HepG2 (cell line): Measurements from ENCODE around the gene PHOSPHO2. TPM values are rescaled to one million over a fixed set of nuclear protein-coding genes. Genes with fewer than 3 reads are reported as not detected.

Experiments
- ATAC-seq: fragments of 200-7000 bp; cut with Tn5 transposase; 3 replicates; pipeline ENCODE4 v1.9.1; 2020; ENCODE audit warnings: mild to moderate bottlenecking, moderate library complexity
- BruUV-seq: library from RNA; stranded (reverse); fragments of 400-500 nt; replicated peaks from 2 replicates; lab custom pipeline; 2021; lab: Mats Ljungman, UMichigan
- CTCF ChIA-PET: fragments of 300-600 bp; formaldehyde crosslinking; extraction: SDS; loops from one replicate; lab custom pipeline; 2021; ENCODE audit warnings: low total read pairs, inconsistent platforms, low intra/inter-chr PET ratio; lab: Yijun Ruan, JAX
- POLR2A ChIA-PET: fragments of 350-600 bp; sonication (Branson Sonifier 250); formaldehyde crosslinking; loops from one replicate; lab custom pipeline; 2020; ENCODE audit warnings: antibody characterized with exemption, inconsistent platforms; lab: Yijun Ruan, JAX
- DNase-seq: peaks from one replicate; pipeline ENCODE4 v3.0.0-alpha.2; 2015; ENCODE audit warnings: low spot score
- FAIRE-seq: peaks from 3 replicates; lab custom pipeline; 2011; peaks lifted over from hg19 to GRCh38; lab: Jason Lieb, UNC
- H2AFZ ChIP-seq: one replicate; pipeline ENCODE4 v1.6.1; 2011; ENCODE audit warnings: low read length, inconsistent platforms
- H3K27ac ChIP-seq: fragments of 300-600 bp; 3 replicates; pipeline ENCODE4 v1.8.0; 2011; ENCODE audit warnings: mixed run types, mild to moderate bottlenecking, mixed read lengths, low read length, inconsistent platforms; ENCODE audit not compliant: insufficient read depth; ENCODE audit errors: extremely low read length
- H3K27me3 ChIP-seq, 2 experiments: fragments of 200-600 bp in 1 of 2; 2 replicates in 1 of 2; 3 replicates in 1 of 2; pipeline versions ENCODE4 v1.6.0 to v1.8.0; 2011; ENCODE audit warnings: low read length in 2 of 2, mild to moderate bottlenecking in 2 of 2, moderate library complexity in 2 of 2, inconsistent platforms in 1 of 2; ENCODE audit not compliant: insufficient read depth in 2 of 2, control insufficient read depth in 1 of 2
- H3K36me3 ChIP-seq, 2 experiments: fragments of 200-600 bp in 1 of 2; replicated peaks in 1 of 2; 2 replicates in 1 of 2; 3 replicates in 1 of 2; pipeline versions ENCODE4 v1.5.1 to v1.8.0; 2011; ENCODE audit warnings: low read length in 2 of 2, inconsistent platforms in 1 of 2; ENCODE audit not compliant: insufficient read depth in 2 of 2, control insufficient read depth in 1 of 2
- H3K4me1 ChIP-seq: 2 replicates; pipeline ENCODE4 v1.5.1; 2012; ENCODE audit warnings: low read length, inconsistent platforms; ENCODE audit not compliant: insufficient read depth
- H3K4me2 ChIP-seq: 2 replicates; pipeline ENCODE4 v1.6.0; 2011; ENCODE audit warnings: low read depth, low read length, inconsistent platforms
- H3K4me3 ChIP-seq, 3 experiments: fragments of 200-600 bp in 1 of 3; sonication (generic), shearing (Covaris generic) in 1 of 3; replicated peaks in 1 of 3; 2 replicates each; pipeline ENCODE4 v1.5.1; 2011 to 2016; ENCODE audit warnings: low read length in 3 of 3, inconsistent platforms in 2 of 3, low read depth in 2 of 3, mild to moderate bottlenecking in 2 of 3, control low read depth in 1 of 3, mixed read lengths in 1 of 3; ENCODE audit not compliant: insufficient read depth in 1 of 3
- H3K79me2 ChIP-seq: one replicate; pipeline ENCODE4 v1.6.1; 2011; ENCODE audit warnings: low read length, inconsistent platforms; ENCODE audit not compliant: insufficient read depth
- H3K9ac ChIP-seq: 2 replicates; pipeline ENCODE4 v1.6.0; 2011; ENCODE audit warnings: mild to moderate bottlenecking, low read depth, low read length, inconsistent platforms; ENCODE audit not compliant: insufficient read depth
- H3K9me3 ChIP-seq: 2 replicates; pipeline ENCODE4 v1.5.1; 2012; ENCODE audit warnings: mild to moderate bottlenecking, low read length
- H4K20me1 ChIP-seq: 2 replicates; pipeline ENCODE4 v1.6.0; 2011; ENCODE audit warnings: inconsistent platforms, mild to moderate bottlenecking, low read length, moderate library complexity; ENCODE audit not compliant: insufficient read depth
- IKZF1 ChIP-seq: fragments of 450-650 bp; IDR thresholded peaks from 2 replicates; pipeline ENCODE4 v1.7.1; 2016
- MEF2D ChIP-seq: sonication (generic); formaldehyde crosslinking; IDR thresholded peaks from 2 replicates; pipeline ENCODE4 v1.5.1; 2020; ENCODE audit warnings: mild to moderate bottlenecking, missing genetic modification reagents
- RBM39 ChIP-seq: fragments of 200-400 bp; formaldehyde crosslinking; IDR thresholded peaks from one replicate; pipeline ENCODE4 v1.6.1; 2018; ENCODE audit warnings: antibody characterized with exemption, mild to moderate bottlenecking, low read depth, low read length; ENCODE audit not compliant: poor library complexity, severe bottlenecking
- SMYD3 ChIP-seq: sonication (generic); formaldehyde crosslinking; IDR thresholded peaks from 2 replicates; pipeline ENCODE4 v1.8.1; 2023; ENCODE audit warnings: mild to moderate bottlenecking, missing genetic modification reagents
- SOX13 ChIP-seq, 3 experiments: fragments of 450-650 bp in 1 of 3; sonication (generic) in 1 of 3; formaldehyde crosslinking in 1 of 3; IDR thresholded peaks in 2 of 3; conservative IDR thresholded peaks in 1 of 3; 2 replicates each; pipeline versions ENCODE4 v1.5.0 to v1.6.1; 2016 to 2020; ENCODE audit warnings: antibody characterized with exemption in 1 of 3, mild to moderate bottlenecking in 1 of 3, missing compliant biosample characterization in 1 of 3, missing genetic modification reagents in 1 of 3, moderate library complexity in 1 of 3
- ZNF207 ChIP-seq: fragments of 450-650 bp; IDR thresholded peaks from 2 replicates; pipeline ENCODE4 v1.6.1; 2016; ENCODE audit warnings: antibody characterized with exemption, borderline replicate concordance
- ZNF567 ChIP-seq: sonication (generic); formaldehyde crosslinking; IDR thresholded peaks from 2 replicates; pipeline ENCODE4 v1.8.1; 2023; ENCODE audit warnings: mild to moderate bottlenecking, missing genetic modification reagents, borderline replicate concordance
- ZNF704 ChIP-seq: sonication (generic); formaldehyde crosslinking; IDR thresholded peaks from 2 replicates; pipeline ENCODE4 v1.8.1; 2023; ENCODE audit warnings: mild to moderate bottlenecking, inconsistent platforms, moderate library complexity, missing genetic modification reagents, borderline replicate concordance
- ZNF792 ChIP-seq: IDR thresholded peaks from 2 replicates; pipeline ENCODE4 v1.6.1; 2016
- WGBS: methylation state at CpG from one replicate; pipeline ENCODE4 v1.1.6; 2017; ENCODE audit warnings: low lambda C conversion rate; 5-methylcytosine and 5-hydroxymethylcytosine counted together
- in situ Hi-C: cut with HindIII; loops from 2 replicates; pipeline ENCODE4 v1.10.0; 2017; ENCODE audit warnings: low pct_unique_long_range_greater_than_20kb; ENCODE audit not compliant: extremely low pct_ligation_motif_present
- intact Hi-C: fragments of 100-400 bp; cut with micrococcal nuclease; formaldehyde crosslinking; loops from one replicate; pipeline ENCODE4 v1.10.0; 2022; ENCODE audit not compliant: unreplicated experiment
- polyA plus RNA-seq, 8 experiments: library from polyadenylated mRNA; depleted of rRNA in 3 of 8; stranded (reverse) in 7 of 8; unstranded in 1 of 8; fragments of >200 nt; fragmentation: Illumina TruSeq in 4 of 8; extraction: Trizol in 4 of 8; gene quantifications; 2 replicates each; pipeline versions ENCODE4 v1.2.1 to v1.2.3, GENCODE V29; 2011 to 2016; ENCODE audit warnings: low read depth in 4 of 8, missing spikeins in 1 of 8, mixed read lengths in 1 of 8; ENCODE audit not compliant: insufficient read depth in 1 of 8
- total RNA-seq, 5 experiments: library from RNA; depleted of rRNA; stranded (reverse); fragments of >200 nt; fragmentation: Illumina TruSeq; extraction: Trizol; gene quantifications; 2 replicates each; pipeline ENCODE4 v1.2.3, GENCODE V29; 2016; ENCODE audit warnings: low read depth in 1 of 5
- TF ChIP-seq, protein P1 (sequence below): sonication (generic); formaldehyde crosslinking; IDR thresholded peaks from 2 replicates; pipeline ENCODE4 v1.4.0; 2020; ENCODE audit warnings: mild to moderate bottlenecking, missing genetic modification reagents
- TF ChIP-seq, protein P2 (sequence below): sonication (generic); formaldehyde crosslinking; conservative IDR thresholded peaks from 2 replicates; pipeline ENCODE4 v1.8.0; 2022; ENCODE audit warnings: low read depth, missing genetic modification reagents

The PHOSPHO2 gene
- total and polyA plus RNA-seq, 2 of the 13 experiments (the other 11 are each of a cell fraction or from before 2014, with no cell fraction given): 6.1 to 11.4 TPM

DNA sequence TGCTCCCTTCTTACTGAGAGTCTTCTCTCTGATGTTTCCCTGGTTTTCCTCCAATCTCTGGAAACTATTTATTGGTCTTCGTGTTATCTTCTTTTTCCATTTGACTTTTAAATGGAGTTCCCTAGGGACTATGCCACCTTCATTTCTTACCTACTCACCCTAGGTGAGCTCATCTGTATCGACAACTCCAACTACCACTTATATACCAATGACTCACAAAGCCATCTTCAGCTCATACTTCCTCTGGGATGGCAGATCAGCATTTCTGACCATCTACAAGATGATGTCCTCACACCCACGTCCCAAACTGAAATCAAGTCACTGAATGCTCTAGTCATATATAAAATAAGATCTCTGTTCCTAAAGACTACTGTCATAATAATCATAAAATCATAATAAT, 40.6 kb upstream of the PHOSPHO2 start (continued):
- TF ChIP-seq MEF2D (CRISPR knock-in tag): no peak

GRCh38 chr2:169656164-169656563, 38.1 kb upstream of the PHOSPHO2 start:
- intact Hi-C loops: no loop called here
- POLR2A ChIA-PET: no interaction called here
- H2AFZ ChIP-seq: no peak overlapping the region

More at GRCh38 chr2:169656164-169656563, 38.1 kb upstream of the PHOSPHO2 start:
- in situ Hi-C loops: no loop called here
- H4K20me1 ChIP-seq: no peaks in the 10 kb centered on the region
- ATAC-seq (peak; percentile 40; the same call in 1 of the 3 replicates), DNase-seq (no peak), FAIRE-seq (no peak)
- BruUV-seq: no TSS peak
- H3K36me3 ChIP-seq: no peaks in the 10 kb centered on the region
- H3K9ac ChIP-seq: no peak overlapping the region
- WGBS: 33% methylated on average over 3 of the region's 3 CpGs
- no peak overlapping the region for H3K4me2 ChIP-seq
- no peak overlapping the region for H3K4me3 ChIP-seq
- no peaks in the 10 kb centered on the region for H3K27me3 ChIP-seq
- CTCF ChIA-PET: no interaction called here
- H3K27ac ChIP-seq: no peak overlapping the region
- H3K9me3 ChIP-seq: no peaks in the 10 kb centered on the region
- no peaks in the 10 kb centered on the region for H3K79me2 ChIP-seq
- H3K4me1 ChIP-seq: no peaks in the 10 kb centered on the region
- TF ChIP-seq ZNF567 (CRISPR knock-in tag) (no peak), ZNF792 (CRISPR knock-in tag) (no peak), ZNF704 (CRISPR knock-in tag) (no peak), IKZF1 (0 out of 2 replicates have a peak, but pooled peaks have one; percentile 78), SOX13 (IDR thresholded peaks at IDR 0.05) (no peak), SOX13 (CRISPR knock-in tag; conservative IDR thresholded peaks at IDR 0.05 in 1 of 2, IDR thresholded peaks at IDR 0.05 in 1 of 2) (no peak), SMYD3 (no peak), RBM39 (no peak), ZNF207 (no peak)
- TF ChIP-seq, protein P1, sequence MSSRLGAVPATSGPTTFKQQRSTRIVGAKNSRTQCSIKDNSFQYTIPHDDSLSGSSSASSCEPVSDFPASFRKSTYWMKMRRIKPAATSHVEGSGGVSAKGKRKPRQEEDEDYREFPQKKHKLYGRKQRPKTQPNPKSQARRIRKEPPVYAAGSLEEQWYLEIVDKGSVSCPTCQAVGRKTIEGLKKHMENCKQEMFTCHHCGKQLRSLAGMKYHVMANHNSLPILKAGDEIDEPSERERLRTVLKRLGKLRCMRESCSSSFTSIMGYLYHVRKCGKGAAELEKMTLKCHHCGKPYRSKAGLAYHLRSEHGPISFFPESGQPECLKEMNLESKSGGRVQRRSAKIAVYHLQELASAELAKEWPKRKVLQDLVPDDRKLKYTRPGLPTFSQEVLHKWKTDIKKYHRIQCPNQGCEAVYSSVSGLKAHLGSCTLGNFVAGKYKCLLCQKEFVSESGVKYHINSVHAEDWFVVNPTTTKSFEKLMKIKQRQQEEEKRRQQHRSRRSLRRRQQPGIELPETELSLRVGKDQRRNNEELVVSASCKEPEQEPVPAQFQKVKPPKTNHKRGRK (CRISPR knock-in tag): peak; percentile 89; the same call in 1 of the 2 replicates
- TF ChIP-seq, protein P2, sequence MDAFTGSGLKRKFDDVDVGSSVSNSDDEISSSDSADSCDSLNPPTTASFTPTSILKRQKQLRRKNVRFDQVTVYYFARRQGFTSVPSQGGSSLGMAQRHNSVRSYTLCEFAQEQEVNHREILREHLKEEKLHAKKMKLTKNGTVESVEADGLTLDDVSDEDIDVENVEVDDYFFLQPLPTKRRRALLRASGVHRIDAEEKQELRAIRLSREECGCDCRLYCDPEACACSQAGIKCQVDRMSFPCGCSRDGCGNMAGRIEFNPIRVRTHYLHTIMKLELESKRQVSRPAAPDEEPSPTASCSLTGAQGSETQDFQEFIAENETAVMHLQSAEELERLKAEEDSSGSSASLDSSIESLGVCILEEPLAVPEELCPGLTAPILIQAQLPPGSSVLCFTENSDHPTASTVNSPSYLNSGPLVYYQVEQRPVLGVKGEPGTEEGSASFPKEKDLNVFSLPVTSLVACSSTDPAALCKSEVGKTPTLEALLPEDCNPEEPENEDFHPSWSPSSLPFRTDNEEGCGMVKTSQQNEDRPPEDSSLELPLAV (CRISPR knock-in tag): no peak
